Esophagus squamous epithelium (tissue), 4 donors: ENCODE data around the gene SNAPC2.

Source experiments
- POLR2A ChIP-seq, 4 donors: fragments of 450-650 bp; IDR thresholded peaks; one replicate each; pipeline ENCODE4 v1.6.1; 2017; ENCODE audit warnings: antibody characterized with exemption in 4 of 4, mild to moderate bottlenecking in 4 of 4, moderate library complexity in 3 of 4
- TF ChIP-seq, protein P1 (sequence below), 6 experiments: fragments of 450-650 bp in 4 of 6; fragments of 200-600 bp in 2 of 6; sonication (generic) in 2 of 6; IDR thresholded peaks; one replicate each; pipeline ENCODE4 v1.5.1; 2016 to 2019; ENCODE audit warnings: antibody characterized with exemption in 6 of 6, mild to moderate bottlenecking in 4 of 6, moderate library complexity in 4 of 6

DNA sequence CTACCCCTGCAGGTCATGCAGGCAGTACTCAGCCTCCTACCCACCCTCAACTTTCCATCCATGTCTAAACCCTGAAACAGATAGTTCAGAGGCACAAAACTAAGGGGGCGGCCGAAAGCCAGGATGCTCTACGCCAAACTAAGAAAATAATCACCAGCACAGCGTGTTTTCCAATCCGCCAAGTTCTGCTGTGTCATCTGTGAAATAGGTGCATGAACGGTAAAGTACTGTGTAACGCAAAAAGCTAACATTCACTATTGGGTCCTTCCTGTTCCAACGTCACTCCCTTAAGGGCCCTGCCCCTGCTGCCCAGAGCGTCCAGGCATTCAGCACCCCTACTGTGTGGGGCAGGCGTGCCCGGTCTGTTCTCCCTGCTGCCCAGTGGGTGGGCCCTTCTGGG is 35.6 kb downstream of the SNAPC2 start:
- TF ChIP-seq, protein P1, sequence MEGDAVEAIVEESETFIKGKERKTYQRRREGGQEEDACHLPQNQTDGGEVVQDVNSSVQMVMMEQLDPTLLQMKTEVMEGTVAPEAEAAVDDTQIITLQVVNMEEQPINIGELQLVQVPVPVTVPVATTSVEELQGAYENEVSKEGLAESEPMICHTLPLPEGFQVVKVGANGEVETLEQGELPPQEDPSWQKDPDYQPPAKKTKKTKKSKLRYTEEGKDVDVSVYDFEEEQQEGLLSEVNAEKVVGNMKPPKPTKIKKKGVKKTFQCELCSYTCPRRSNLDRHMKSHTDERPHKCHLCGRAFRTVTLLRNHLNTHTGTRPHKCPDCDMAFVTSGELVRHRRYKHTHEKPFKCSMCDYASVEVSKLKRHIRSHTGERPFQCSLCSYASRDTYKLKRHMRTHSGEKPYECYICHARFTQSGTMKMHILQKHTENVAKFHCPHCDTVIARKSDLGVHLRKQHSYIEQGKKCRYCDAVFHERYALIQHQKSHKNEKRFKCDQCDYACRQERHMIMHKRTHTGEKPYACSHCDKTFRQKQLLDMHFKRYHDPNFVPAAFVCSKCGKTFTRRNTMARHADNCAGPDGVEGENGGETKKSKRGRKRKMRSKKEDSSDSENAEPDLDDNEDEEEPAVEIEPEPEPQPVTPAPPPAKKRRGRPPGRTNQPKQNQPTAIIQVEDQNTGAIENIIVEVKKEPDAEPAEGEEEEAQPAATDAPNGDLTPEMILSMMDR (IDR thresholded peaks at IDR 0.05), result no peak
- TF ChIP-seq POLR2A (IDR thresholded peaks at IDR 0.05), result no peak
